ENCODE measurements around the gene CCSER1.

CCSER1 gene

GRCh38 chr4:91288702-91289311, 1161.6 kb downstream of the CCSER1 start:
- Histone ChIP-seq H3K79me2 (ENCODE audit: control insufficient read depth, low read length) (no peaks in the 10 kb centered on the region), H3K9me3 (ENCODE audit: control insufficient read depth, insufficient read depth, low read length) (no peaks in the 10 kb centered on the region), H3F3A (ENCODE audit: control insufficient read depth, insufficient read depth) (no peaks in the 10 kb centered on the region), H4K20me1 (ENCODE audit: control insufficient read depth, insufficient read depth, low read depth, low read length) (no peaks in the 10 kb centered on the region), H3K36me3 (ENCODE audit: control insufficient read depth, low read length) (no peaks in the 10 kb centered on the region), H3K9me2 (replicated peaks; ENCODE audit: control insufficient read depth, low read length) (no peaks in the 10 kb centered on the region), H3K27me3 (ENCODE audit: control insufficient read depth, low read length) (no peaks in the 10 kb centered on the region), H3K4me3 (ENCODE audit: low read length) (no peak overlapping the region), H3K4me1 (ENCODE audit: control insufficient read depth, low read length) (no peaks in the 10 kb centered on the region), H3K4me2 (ENCODE audit: low read length) (no peak overlapping the region), H3K27ac (ENCODE audit: low read depth, low read length) (no peak overlapping the region)
- no peak for TF ChIP-seq CTCF (IDR thresholded peaks at IDR 0.05; ENCODE audit: low read depth, low read length, poor library complexity, severe bottlenecking)
- no peak for TF ChIP-seq EZH2phosphoT487 (IDR thresholded peaks at IDR 0.05; ENCODE audit: borderline replicate concordance, low read length)

GRCh38 chr4:91298156-91298700, 1171.0 kb downstream of the CCSER1 start:
- H3K9me3 ChIP-seq (ENCODE audit: control insufficient read depth, insufficient read depth, low read length), result no peaks in the 10 kb centered on the region
- no peak overlapping the region for H3K27ac ChIP-seq (ENCODE audit: low read depth, low read length)
- H3K9me2 ChIP-seq (replicated peaks; ENCODE audit: control insufficient read depth, low read length), result no peaks in the 10 kb centered on the region
- H3K4me3 ChIP-seq (ENCODE audit: low read length), result no peak overlapping the region
- no peak overlapping the region for H3K4me2 ChIP-seq (ENCODE audit: low read length)
- no peaks in the 10 kb centered on the region for H3K27me3 ChIP-seq (ENCODE audit: control insufficient read depth, low read length)
- TF ChIP-seq EZH2phosphoT487 (IDR thresholded peaks at IDR 0.05; ENCODE audit: borderline replicate concordance, low read length) (no peak), CTCF (IDR thresholded peaks at IDR 0.05; ENCODE audit: low read depth, low read length, poor library complexity, severe bottlenecking) (no peak)
- no peaks in the 10 kb centered on the region for H3F3A ChIP-seq (ENCODE audit: control insufficient read depth, insufficient read depth)
- H4K20me1 ChIP-seq (ENCODE audit: control insufficient read depth, insufficient read depth, low read depth, low read length), result no peaks in the 10 kb centered on the region
- no peaks in the 10 kb centered on the region for H3K4me1 ChIP-seq (ENCODE audit: control insufficient read depth, low read length)
- H3K79me2 ChIP-seq (ENCODE audit: control insufficient read depth, low read length), result no peaks in the 10 kb centered on the region
- H3K36me3 ChIP-seq (ENCODE audit: control insufficient read depth, low read length), result no peaks in the 10 kb centered on the region

GRCh38 chr4:91298824-91299223, 1171.6 kb downstream of the CCSER1 start:
- Histone ChIP-seq H3K9me2 (replicated peaks; ENCODE audit: control insufficient read depth, low read length) (no peaks in the 10 kb centered on the region), H4K20me1 (ENCODE audit: control insufficient read depth, insufficient read depth, low read depth, low read length) (no peaks in the 10 kb centered on the region), H3K36me3 (ENCODE audit: control insufficient read depth, low read length) (no peaks in the 10 kb centered on the region), H3K4me1 (ENCODE audit: control insufficient read depth, low read length) (no peaks in the 10 kb centered on the region), H3K79me2 (ENCODE audit: control insufficient read depth, low read length) (no peaks in the 10 kb centered on the region), H3K9me3 (ENCODE audit: control insufficient read depth, insufficient read depth, low read length) (no peaks in the 10 kb centered on the region), H3K27me3 (ENCODE audit: control insufficient read depth, low read length) (no peaks in the 10 kb centered on the region), H3K4me2 (ENCODE audit: low read length) (no peak overlapping the region), H3K27ac (ENCODE audit: low read depth, low read length) (no peak overlapping the region), H3F3A (ENCODE audit: control insufficient read depth, insufficient read depth) (no peaks in the 10 kb centered on the region), H3K4me3 (ENCODE audit: low read length) (no peak overlapping the region)
- TF ChIP-seq EZH2phosphoT487 (IDR thresholded peaks at IDR 0.05; ENCODE audit: borderline replicate concordance, low read length) (no peak), CTCF (IDR thresholded peaks at IDR 0.05; ENCODE audit: low read depth, low read length, poor library complexity, severe bottlenecking) (no peak)
